H9 (cell line): ENCODE results near the gene GPR87. TPM values are rescaled to one million over a fixed set of nuclear protein-coding genes. Genes with fewer than 3 reads are reported as not detected.
A peak's percentile ranks its signal among the peaks of the same experiment; 100 is the strongest.

ENCODE experiments used
- DNase-seq: peaks from one replicate; pipeline ENCODE4 v3.0.0-alpha.2; 2017
- H2AFZ ChIP-seq: one replicate; pipeline ENCODE4 v1.6.1; 2013; ENCODE audit warnings: mild to moderate bottlenecking, low read length, control low read depth, moderate library complexity
- H2AK5ac ChIP-seq: 2 replicates; pipeline ENCODE4 v1.6.1; 2013; ENCODE audit warnings: low read length, control low read depth, mixed read lengths; ENCODE audit not compliant: insufficient read length
- H2BK120ac ChIP-seq: one replicate; pipeline ENCODE4 v1.6.1; 2013; ENCODE audit warnings: low read depth, mild to moderate bottlenecking, low read length, control low read depth, inconsistent platforms; ENCODE audit not compliant: poor library complexity, severe bottlenecking
- H2BK12ac ChIP-seq: 2 replicates; pipeline ENCODE4 v1.6.1; 2013; ENCODE audit warnings: low read length, control low read depth, mixed read lengths, low read depth; ENCODE audit not compliant: insufficient read length
- H2BK15ac ChIP-seq: 2 replicates; pipeline ENCODE4 v1.6.1; 2013; ENCODE audit warnings: low read depth, low read length, control low read depth
- H2BK20ac ChIP-seq: one replicate; pipeline ENCODE4 v1.6.1; 2013; ENCODE audit warnings: low read depth, mild to moderate bottlenecking, low read length, control low read depth, inconsistent platforms; ENCODE audit not compliant: poor library complexity, severe bottlenecking
- H2BK5ac ChIP-seq: 2 replicates; pipeline ENCODE4 v1.6.1; 2013; ENCODE audit warnings: low read length, control low read depth, mixed read lengths; ENCODE audit not compliant: insufficient read length
- H3K14ac ChIP-seq: 2 replicates; pipeline ENCODE4 v1.6.1; 2013; ENCODE audit warnings: low read length, control low read depth; ENCODE audit not compliant: insufficient read depth
- H3K18ac ChIP-seq: 2 replicates; pipeline ENCODE4 v1.6.1; 2013; ENCODE audit warnings: low read depth, mild to moderate bottlenecking, mixed read lengths, low read length, control low read depth; ENCODE audit not compliant: insufficient read length
- H3K23ac ChIP-seq: 2 replicates; pipeline ENCODE4 v1.6.1; 2013; ENCODE audit warnings: low read length, control low read depth, mixed read lengths, low read depth; ENCODE audit not compliant: insufficient read length
- H3K23me2 ChIP-seq: 2 replicates; pipeline ENCODE4 v1.6.1; 2013; ENCODE audit warnings: low read depth, mild to moderate bottlenecking, mixed read lengths, low read length, control low read depth; ENCODE audit not compliant: insufficient read length, poor library complexity, severe bottlenecking
- H3K27ac ChIP-seq: 2 replicates; pipeline ENCODE4 v1.5.1; 2013; ENCODE audit warnings: low read length, control low read depth, mixed read lengths, low read depth; ENCODE audit not compliant: insufficient read length
- H3K27me3 ChIP-seq: 2 replicates; pipeline ENCODE4 v1.6.1; 2013; ENCODE audit warnings: low read length, control low read depth, inconsistent platforms; ENCODE audit not compliant: insufficient read depth
- H3K4ac ChIP-seq: 2 replicates; pipeline ENCODE4 v1.6.1; 2013; ENCODE audit warnings: low read depth, mild to moderate bottlenecking, control low read depth, inconsistent platforms, low read length, moderate library complexity
- H3K4me1 ChIP-seq: 2 replicates; pipeline ENCODE4 v1.6.1; 2013; ENCODE audit warnings: low read length, control low read depth, inconsistent platforms; ENCODE audit not compliant: insufficient read depth
- H3K4me2 ChIP-seq: 2 replicates; pipeline ENCODE4 v1.6.1; 2013; ENCODE audit warnings: low read length, control low read depth, mixed read lengths; ENCODE audit not compliant: insufficient read length, insufficient read depth
- H3K56ac ChIP-seq: 2 replicates; pipeline ENCODE4 v1.6.1; 2013; ENCODE audit warnings: low read depth, mild to moderate bottlenecking, mixed read lengths, low read length, control low read depth; ENCODE audit not compliant: insufficient read length
- H3K79me1 ChIP-seq: 2 replicates; pipeline ENCODE4 v1.6.1; 2013; ENCODE audit warnings: low read depth, mild to moderate bottlenecking, moderate library complexity, low read length, control low read depth, inconsistent platforms; ENCODE audit not compliant: insufficient read depth, poor library complexity, severe bottlenecking
- H3K79me2 ChIP-seq: 2 replicates; pipeline ENCODE4 v1.6.1; 2013; ENCODE audit warnings: low read length, control low read depth, inconsistent platforms; ENCODE audit not compliant: insufficient read depth
- H3K9ac ChIP-seq: 2 replicates; pipeline ENCODE4 v1.6.1; 2013; ENCODE audit warnings: low read length, control low read depth, mixed read lengths; ENCODE audit not compliant: insufficient read length; ENCODE audit errors: extremely low read depth
- H3K9me3 ChIP-seq: one replicate; pipeline ENCODE4 v1.6.1; 2013; ENCODE audit warnings: low read depth, low read length, inconsistent platforms; ENCODE audit not compliant: control insufficient read depth
- H3T11ph ChIP-seq: one replicate; pipeline ENCODE4 v1.6.1; 2013; ENCODE audit warnings: mild to moderate bottlenecking, low read length, control low read depth, inconsistent platforms
- H4K20me1 ChIP-seq: one replicate; pipeline ENCODE4 v1.6.1; 2013; ENCODE audit not compliant: control insufficient read depth, insufficient read length, insufficient read depth
- H4K5ac ChIP-seq: 2 replicates; pipeline ENCODE4 v1.6.1; 2013; ENCODE audit warnings: low read depth, mild to moderate bottlenecking, mixed read lengths, low read length, control low read depth; ENCODE audit not compliant: insufficient read length
- H4K8ac ChIP-seq: replicated peaks from 2 replicates; pipeline ENCODE4 v1.6.1; 2013; ENCODE audit warnings: low read length, control low read depth, mixed read lengths, low read depth; ENCODE audit not compliant: insufficient read length
- H4K91ac ChIP-seq: 2 replicates; pipeline ENCODE4 v1.6.1; 2013; ENCODE audit warnings: low read depth, mild to moderate bottlenecking, moderate library complexity, mixed read lengths, low read length, control low read depth; ENCODE audit not compliant: insufficient read length
- H3K27ac Mint-ChIP-seq, 3 experiments: 2 replicates in 2 of 3; 3 replicates in 1 of 3; pipeline ENCODE4 v1.8.0; 2020 to 2021; ENCODE audit warnings: mixed read lengths in 3 of 3, mild to moderate bottlenecking in 1 of 3, moderate library complexity in 1 of 3
- H3K27me3 Mint-ChIP-seq: 2 replicates; pipeline ENCODE4 v1.8.0; 2021; ENCODE audit warnings: low read depth, mild to moderate bottlenecking, moderate library complexity, mixed read lengths
- H3K36me3 Mint-ChIP-seq, 3 experiments: 2 replicates in 2 of 3; 3 replicates in 1 of 3; pipeline ENCODE4 v1.8.0; 2020 to 2021; ENCODE audit warnings: low read depth in 3 of 3, mixed read lengths in 3 of 3; ENCODE audit not compliant: insufficient read depth in 1 of 3
- H3K4me1 Mint-ChIP-seq, 2 experiments: 2 replicates each; pipeline ENCODE4 v1.8.0; 2020; ENCODE audit warnings: mixed read lengths in 2 of 2
- H3K4me3 Mint-ChIP-seq, 2 experiments: 2 replicates in 1 of 2; 3 replicates in 1 of 2; pipeline ENCODE4 v1.8.0; 2020 to 2021; ENCODE audit warnings: mild to moderate bottlenecking in 2 of 2, mixed read lengths in 2 of 2, moderate library complexity in 1 of 2
- H3K9me3 Mint-ChIP-seq, 2 experiments: 2 replicates in 1 of 2; 3 replicates in 1 of 2; pipeline ENCODE4 v1.8.0; 2020; ENCODE audit warnings: mild to moderate bottlenecking in 2 of 2, mixed read lengths in 2 of 2, moderate library complexity in 1 of 2
- CTCF ChIP-seq: fragments of 200-600 bp; sonication (generic); conservative IDR thresholded peaks from 3 replicates; pipeline ENCODE4 v1.8.0; 2021; ENCODE audit warnings: antibody characterized with exemption, mild to moderate bottlenecking
- WGBS: extraction: QIAGEN DNeasy Blood & Tissue Kit; methylation state at CpG from one replicate; pipeline ENCODE4 v1.1.7; 2013; ENCODE audit warnings: missing lambda C conversion rate, low lambda C conversion rate, mixed read lengths; ENCODE audit not compliant: insufficient read length; ENCODE audit errors: extremely low coverage; 5-methylcytosine and 5-hydroxymethylcytosine counted together
- total RNA-seq: library from RNA; stranded (reverse); gene quantifications from 2 replicates; pipeline ENCODE4 v1.2.1, GENCODE V29; 2021

Gene GPR87
- total RNA-seq, 1 experiment from 2014 or later = 0.33 TPM

GRCh38 chr3:151305775-151306151 lies 10.9 kb downstream of the GPR87 start:
- TF ChIP-seq CTCF = no peak
- H3K27me3 Mint-ChIP-seq = no peaks in the 10 kb centered on the region
- no peak overlapping the region for H2BK120ac ChIP-seq
- no peak overlapping the region for H2AFZ ChIP-seq
- H3K18ac ChIP-seq = no peak overlapping the region
- 0 out of 5 replicates have a peak overlapping the region, but pooled peaks of 1 of the 2 experiments have one; percentile 28 for H3K4me3 Mint-ChIP-seq
- no peak overlapping the region for H3K27ac ChIP-seq
- no peak overlapping the region for H3K4me2 ChIP-seq
- no peak overlapping the region for H2BK5ac ChIP-seq
- H3K23ac ChIP-seq = no peak overlapping the region
- no peak overlapping the region for H3K14ac ChIP-seq
- no peaks in the 10 kb centered on the region for H3K79me2 ChIP-seq
- H2BK20ac ChIP-seq = no peak overlapping the region
- H3K4me1 ChIP-seq = peaks cover 12% of the 10 kb centered on the region; the same call in 1 of the 2 replicates
- no peak overlapping the region for H3K56ac ChIP-seq
- no peaks in the 10 kb centered on the region for H3K36me3 Mint-ChIP-seq
- no CpG with 5 or more reads among the region's 4 CpGs for WGBS
- H4K8ac ChIP-seq = no peak overlapping the region
- H4K91ac ChIP-seq = no peak overlapping the region
- H2BK12ac ChIP-seq = no peak overlapping the region
- H3K9me3 Mint-ChIP-seq = no peaks in the 10 kb centered on the region
- DNase-seq = no peak
- peak overlapping the region in 2 of 3 experiments; percentile 4 to 48; a peak in 3 of 7 replicates for H3K27ac Mint-ChIP-seq
- H3K4me1 Mint-ChIP-seq = peaks cover 37 to 44% of the 10 kb centered on the region in 2 experiments
- no peak overlapping the region for H2BK15ac ChIP-seq
- H4K20me1 ChIP-seq = no peaks in the 10 kb centered on the region
- no peak overlapping the region for H4K5ac ChIP-seq
- H3K4ac ChIP-seq = no peak overlapping the region
- no peaks in the 10 kb centered on the region for H3K27me3 ChIP-seq
- H3K23me2 ChIP-seq = no peaks in the 10 kb centered on the region
- H3K9ac ChIP-seq = no peak overlapping the region
- no peaks in the 10 kb centered on the region for H3K79me1 ChIP-seq
- no peak overlapping the region for H2AK5ac ChIP-seq
- no peaks in the 10 kb centered on the region for H3K9me3 ChIP-seq
- H3T11ph ChIP-seq = no peak overlapping the region
